Heart left ventricle (tissue), 13 donors: ENCODE data around the gene ZNF628.

Experiments
- CTCF ChIP-seq, 12 donors: fragments of 200-600 bp; sonication (generic) in 4 of 12; IDR thresholded peaks; one replicate each; pipeline versions ENCODE4 v1.5.0 to v1.8.0; 2018 to 2022; ENCODE audit warnings: antibody characterized with exemption in 12 of 12, mild to moderate bottlenecking in 5 of 12
- POLR2A ChIP-seq, 2 donors: fragments of 450-650 bp; IDR thresholded peaks; one replicate each; pipeline ENCODE4 v1.6.1; 2017; ENCODE audit warnings: antibody characterized with exemption in 2 of 2, mild to moderate bottlenecking in 2 of 2, moderate library complexity in 2 of 2
- donor health status: ischemic (EF 13 %, LVEDD 7.1; RV severe dilation, severe dysfunction).
- donor health status: DM: no; HTN: yes; CAD: no.
- donor health status: DM: no; HTN: no; CAD: no.
- donor health status: ischemic (EF 25% LVEDD 6.9; RV normal size, moderate dysfunction).
- donor health status: ischemic (EF 25% LVEDD 5.7; RV mildly dilated, moderate dysfunction).
- donor health status: ischemic (EF 35%, LVEDD 5.7; RV mildly dilated, moderate dysfunction).
- donor health status: nonischemic (EF 11% LVEDD 7.7; RV severe dilation, severe dysfunction).
- donor health status: DM: yes; HTN: yes; CAD: no.
- donor health status: PGD.
- donor health status: ischemic (EF 29% LVEDD 5.4; RV normal size, mild dysfunction).
- donor health status: nonischemic (EF 23%, LVEDD 6.1; RV moderate dilation, normal function).

- no peak for TF ChIP-seq CTCF (IDR thresholded peaks at IDR 0.05)
- TF ChIP-seq POLR2A (IDR thresholded peaks at IDR 0.05): no peak
Observed at GRCh38 chr19:55525289-55526101, 49.1 kb downstream of the ZNF628 start.
